Endothelial cell of umbilical vein (primary cell): ENCODE data around the gene KRT15. TPM values are rescaled to one million over a fixed set of nuclear protein-coding genes. Genes with fewer than 3 reads are reported as not detected.

ENCODE experiments used
- BruUV-seq: library from RNA; stranded (reverse); fragments of 400-500 nt; replicated peaks from 2 replicates; lab custom pipeline; 2021; lab: Mats Ljungman, UMichigan
- CTCF ChIA-PET: fragments of 300-600, 350-600 bp; sonication (Branson Sonifier 250); formaldehyde crosslinking; loops from one replicate; lab custom pipeline; 2021; ENCODE audit warnings: antibody characterized with exemption, inconsistent platforms; lab: Charles Lee
- POLR2A ChIA-PET: fragments of 300-600, 350-600 bp; sonication (Branson Sonifier 250); formaldehyde crosslinking; loops from one replicate; lab custom pipeline; 2021; ENCODE audit warnings: antibody characterized with exemption, inconsistent platforms; lab: Charles Lee
- DNase-seq: peaks from one replicate; pipeline ENCODE4 v3.0.0-alpha.2; 2011; ENCODE audit warnings: low read depth, low spot score
- FAIRE-seq: peaks from 2 replicates; lab custom pipeline; 2011; peaks lifted over from hg19 to GRCh38; lab: Jason Lieb, UNC
- H2AFZ ChIP-seq: 2 replicates; pipeline ENCODE4 v1.6.0; 2012; ENCODE audit warnings: low read depth, low read length, control low read depth, inconsistent platforms
- H3K27ac ChIP-seq: 2 replicates; pipeline ENCODE4 v1.5.1; 2011; ENCODE audit warnings: low read depth, mild to moderate bottlenecking, control low read depth, low read length, moderate library complexity; ENCODE audit not compliant: insufficient read depth
- H3K27me3 ChIP-seq, 2 experiments: 2 replicates each; pipeline versions ENCODE4 v1.6.0 to v1.6.1; 2011; ENCODE audit warnings: low read length in 2 of 2, mixed read lengths in 1 of 2; ENCODE audit not compliant: control insufficient read depth in 2 of 2, insufficient read depth in 2 of 2
- H3K36me3 ChIP-seq, 2 experiments: 2 replicates in 1 of 2; 3 replicates in 1 of 2; pipeline ENCODE4 v1.5.1; 2011; ENCODE audit warnings: low read length in 2 of 2, mild to moderate bottlenecking in 1 of 2, moderate library complexity in 1 of 2; ENCODE audit not compliant: control insufficient read depth in 2 of 2, insufficient read depth in 2 of 2; ENCODE audit errors: extremely low read depth in 1 of 2
- H3K4me1 ChIP-seq: 3 replicates; pipeline ENCODE4 v1.5.1; 2011; ENCODE audit warnings: mild to moderate bottlenecking, low read length; ENCODE audit not compliant: control insufficient read depth, insufficient read depth; ENCODE audit errors: extremely low read depth
- H3K4me2 ChIP-seq: 2 replicates; pipeline ENCODE4 v1.6.1; 2011; ENCODE audit warnings: low read length, control low read depth, mixed read lengths; ENCODE audit not compliant: insufficient read depth
- H3K4me3 ChIP-seq, 3 experiments: fragments of 200-600 bp in 1 of 3; sonication (generic), shearing (Covaris generic) in 1 of 3; replicated peaks in 1 of 3; 2 replicates each; pipeline ENCODE4 v1.5.1; 2011 to 2016; ENCODE audit warnings: control low read depth in 3 of 3, low read length in 3 of 3, mild to moderate bottlenecking in 2 of 3, inconsistent platforms in 1 of 3, low read depth in 1 of 3, moderate library complexity in 1 of 3; ENCODE audit not compliant: insufficient read depth in 1 of 3
- H3K79me2 ChIP-seq: 2 replicates; pipeline ENCODE4 v1.6.0; 2012; ENCODE audit warnings: low read length, inconsistent platforms; ENCODE audit not compliant: control insufficient read depth, insufficient read depth
- H3K9ac ChIP-seq: replicated peaks from 2 replicates; pipeline ENCODE3; 2011; ENCODE audit warnings: low read length, control low read depth; ENCODE audit not compliant: insufficient read depth; ENCODE audit errors: extremely low read depth
- H3K9me1 ChIP-seq: replicated peaks from 3 replicates; pipeline ENCODE4 v1.6.0; 2011; ENCODE audit warnings: mild to moderate bottlenecking, low read length; ENCODE audit not compliant: control insufficient read depth, insufficient read depth; ENCODE audit errors: extremely low read depth
- H3K9me3 ChIP-seq: replicated peaks from 2 replicates; pipeline ENCODE4 v1.5.1; 2012; ENCODE audit warnings: low read length, inconsistent platforms; ENCODE audit not compliant: control insufficient read depth, insufficient read depth
- H4K20me1 ChIP-seq: replicated peaks from 2 replicates; pipeline ENCODE3; 2011; ENCODE audit warnings: mild to moderate bottlenecking, low read length; ENCODE audit not compliant: control insufficient read depth, insufficient read depth; ENCODE audit errors: extremely low read depth
- EZH2 ChIP-seq: IDR thresholded peaks from 2 replicates; pipeline ENCODE4 v1.6.1; 2012; ENCODE audit warnings: borderline replicate concordance, low read depth, mild to moderate bottlenecking, moderate library complexity, low read length, inconsistent platforms; ENCODE audit not compliant: severe bottlenecking
- FOS ChIP-seq: IDR thresholded peaks from 2 replicates; pipeline ENCODE4 v1.6.1; 2011; ENCODE audit warnings: mild to moderate bottlenecking, low read length, moderate library complexity, borderline replicate concordance; ENCODE audit not compliant: insufficient read depth
- GATA2 ChIP-seq: IDR thresholded peaks from 2 replicates; pipeline ENCODE4 v1.7.0; 2011; ENCODE audit warnings: low read depth, mild to moderate bottlenecking, moderate library complexity, mixed read lengths, low read length; ENCODE audit not compliant: insufficient read length, insufficient read depth
- JUN ChIP-seq: IDR thresholded peaks from 2 replicates; pipeline ENCODE4 v1.6.1; 2011; ENCODE audit warnings: borderline replicate concordance, low read depth; ENCODE audit not compliant: insufficient read length, insufficient read depth
- MYC ChIP-seq: IDR thresholded peaks from one replicate; pipeline ENCODE4 v1.6.1; 2011; ENCODE audit warnings: mild to moderate bottlenecking, low read depth, low read length
- POLR2A ChIP-seq: IDR thresholded peaks from 2 replicates; pipeline ENCODE4 v1.6.1; 2012; ENCODE audit warnings: low read depth, mild to moderate bottlenecking, control low read depth, low read length
- POLR2AphosphoS5 ChIP-seq: IDR thresholded peaks from 2 replicates; pipeline ENCODE4 v1.6.1; 2012; ENCODE audit warnings: low read depth, mild to moderate bottlenecking, control low read depth, low read length, moderate library complexity; ENCODE audit not compliant: insufficient read depth
- dilution Hi-C: fragments of 300-500 bp; cut with MboI; formaldehyde crosslinking; loops from one replicate; pipeline ENCODE4 v1.15.0; 2019; ENCODE audit warnings: low sequenced_read_pairs; ENCODE audit not compliant: extremely low pct_ligation_motif_present
- intact Hi-C: fragments of 100-400 bp; cut with micrococcal nuclease; formaldehyde crosslinking; loops from one replicate; pipeline ENCODE4 v1.10.0; 2022
- polyA plus RNA-seq, 4 experiments: library from polyadenylated mRNA; depleted of rRNA in 3 of 4; stranded (reverse) in 3 of 4; unstranded in 1 of 4; fragments of >200 nt; gene quantifications; 2 replicates each; pipeline versions ENCODE4 v1.2.1 to v1.2.3, GENCODE V29; 2011 to 2012; ENCODE audit warnings: missing spikeins in 1 of 4
- total RNA-seq: library from RNA; stranded (reverse); gene quantifications from 2 replicates; pipeline ENCODE4 v1.2.3, GENCODE V29; 2021
- TF ChIP-seq, protein P1 (sequence below): IDR thresholded peaks from 2 replicates; pipeline ENCODE4 v1.6.1; 2011; ENCODE audit not compliant: insufficient read depth, insufficient read length
- TF ChIP-seq, protein P2 (sequence below), 2 donors: IDR thresholded peaks; 1 replicate in 1 of 2; 2 replicates in 1 of 2; pipeline ENCODE4 v1.5.1; 2011; ENCODE audit warnings: low read length in 2 of 2, mild to moderate bottlenecking in 2 of 2, moderate library complexity in 2 of 2, control low read depth in 1 of 2, inconsistent platforms in 1 of 2, low read depth in 1 of 2; ENCODE audit not compliant: insufficient read depth in 1 of 2; ENCODE audit errors: extremely low read depth in 1 of 2

Gene KRT15
- total and polyA plus RNA-seq, 2 donors (not counting 3 experiments of a cell fraction or from before 2014, with no cell fraction given) = 0.68 to 2.8 TPM

- H3K4me1 ChIP-seq = no peaks in the 10 kb centered on the region
- no peaks in the 10 kb centered on the region for H4K20me1 ChIP-seq
- no peak overlapping the region for H3K4me3 ChIP-seq
- H3K9me3 ChIP-seq = no peaks in the 10 kb centered on the region
- ChIA-PET POLR2A (no interaction called here), CTCF (interaction anchor here (0.7 to 4.9 kb wide), 4 partner anchors 12 to 97 kb away, joined by 3 to 29 read pairs (median 6); no protein-coding TSS in a partner anchor)
- H3K79me2 ChIP-seq = no peaks in the 10 kb centered on the region
- H3K9ac ChIP-seq = no peak overlapping the region
- dilution Hi-C loops = no loop called here
- no peak for TF ChIP-seq GATA2
- TF ChIP-seq POLR2A = no peak
- TF ChIP-seq FOS = no peak
- no peak for TF ChIP-seq MYC
- TF ChIP-seq, protein P1, sequence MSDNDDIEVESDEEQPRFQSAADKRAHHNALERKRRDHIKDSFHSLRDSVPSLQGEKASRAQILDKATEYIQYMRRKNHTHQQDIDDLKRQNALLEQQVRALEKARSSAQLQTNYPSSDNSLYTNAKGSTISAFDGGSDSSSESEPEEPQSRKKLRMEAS = no peak
- TF ChIP-seq JUN = no peak
- no peak for TF ChIP-seq POLR2AphosphoS5
- TF ChIP-seq, protein P2, sequence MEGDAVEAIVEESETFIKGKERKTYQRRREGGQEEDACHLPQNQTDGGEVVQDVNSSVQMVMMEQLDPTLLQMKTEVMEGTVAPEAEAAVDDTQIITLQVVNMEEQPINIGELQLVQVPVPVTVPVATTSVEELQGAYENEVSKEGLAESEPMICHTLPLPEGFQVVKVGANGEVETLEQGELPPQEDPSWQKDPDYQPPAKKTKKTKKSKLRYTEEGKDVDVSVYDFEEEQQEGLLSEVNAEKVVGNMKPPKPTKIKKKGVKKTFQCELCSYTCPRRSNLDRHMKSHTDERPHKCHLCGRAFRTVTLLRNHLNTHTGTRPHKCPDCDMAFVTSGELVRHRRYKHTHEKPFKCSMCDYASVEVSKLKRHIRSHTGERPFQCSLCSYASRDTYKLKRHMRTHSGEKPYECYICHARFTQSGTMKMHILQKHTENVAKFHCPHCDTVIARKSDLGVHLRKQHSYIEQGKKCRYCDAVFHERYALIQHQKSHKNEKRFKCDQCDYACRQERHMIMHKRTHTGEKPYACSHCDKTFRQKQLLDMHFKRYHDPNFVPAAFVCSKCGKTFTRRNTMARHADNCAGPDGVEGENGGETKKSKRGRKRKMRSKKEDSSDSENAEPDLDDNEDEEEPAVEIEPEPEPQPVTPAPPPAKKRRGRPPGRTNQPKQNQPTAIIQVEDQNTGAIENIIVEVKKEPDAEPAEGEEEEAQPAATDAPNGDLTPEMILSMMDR (IDR thresholded peaks at IDR 0.05; ENCODE audit: extremely low read depth in 1 of 2, insufficient read depth in 1 of 2, low read depth in 1 of 2, low read length in 2 of 2) = no peak
- no peak for TF ChIP-seq EZH2
- peaks cover 26 to 32% of the 10 kb centered on the region in 2 experiments for H3K27me3 ChIP-seq
- H3K9me1 ChIP-seq = no peaks in the 10 kb centered on the region
- intact Hi-C loops = no loop called here
- FAIRE-seq = no peak
- no peak for DNase-seq
- BruUV-seq = no TSS peak
- H3K36me3 ChIP-seq = no peaks in the 10 kb centered on the region
- H3K4me2 ChIP-seq = no peak overlapping the region
- no peak overlapping the region for H3K27ac ChIP-seq
- H2AFZ ChIP-seq = no peak overlapping the region
These were observed 46.6 kb upstream of the KRT15 start for GRCh38 chr17:41565338-41565737.
